ENCODE results near the gene SYP. TPM values are rescaled to one million over a fixed set of nuclear protein-coding genes. Genes with fewer than 3 reads are reported as not detected.

SYP gene
- total RNA-seq, 1 donor from 2014 or later, result 0.17 TPM

GRCh38 chrX:49204709-49205108 lies 4.7 kb upstream of the SYP start:
- TF ChIP-seq, protein P1, sequence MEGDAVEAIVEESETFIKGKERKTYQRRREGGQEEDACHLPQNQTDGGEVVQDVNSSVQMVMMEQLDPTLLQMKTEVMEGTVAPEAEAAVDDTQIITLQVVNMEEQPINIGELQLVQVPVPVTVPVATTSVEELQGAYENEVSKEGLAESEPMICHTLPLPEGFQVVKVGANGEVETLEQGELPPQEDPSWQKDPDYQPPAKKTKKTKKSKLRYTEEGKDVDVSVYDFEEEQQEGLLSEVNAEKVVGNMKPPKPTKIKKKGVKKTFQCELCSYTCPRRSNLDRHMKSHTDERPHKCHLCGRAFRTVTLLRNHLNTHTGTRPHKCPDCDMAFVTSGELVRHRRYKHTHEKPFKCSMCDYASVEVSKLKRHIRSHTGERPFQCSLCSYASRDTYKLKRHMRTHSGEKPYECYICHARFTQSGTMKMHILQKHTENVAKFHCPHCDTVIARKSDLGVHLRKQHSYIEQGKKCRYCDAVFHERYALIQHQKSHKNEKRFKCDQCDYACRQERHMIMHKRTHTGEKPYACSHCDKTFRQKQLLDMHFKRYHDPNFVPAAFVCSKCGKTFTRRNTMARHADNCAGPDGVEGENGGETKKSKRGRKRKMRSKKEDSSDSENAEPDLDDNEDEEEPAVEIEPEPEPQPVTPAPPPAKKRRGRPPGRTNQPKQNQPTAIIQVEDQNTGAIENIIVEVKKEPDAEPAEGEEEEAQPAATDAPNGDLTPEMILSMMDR (conservative IDR thresholded peaks at IDR 0.05; ENCODE audit: low read depth, low read length), result no peak
- DNase-seq (ENCODE audit: low read depth), result no peak
- H3K4me3 ChIP-seq (ENCODE audit: low read depth, low read length), result no peak overlapping the region

- TF ChIP-seq, protein P1 (conservative IDR thresholded peaks at IDR 0.05; ENCODE audit: low read depth, low read length), result no peak
- no peak overlapping the region for H3K4me3 ChIP-seq (ENCODE audit: low read depth, low read length)
- DNase-seq (ENCODE audit: low read depth), result no peak
Observed at GRCh38 chrX:49204017-49204416, 4.0 kb upstream of the SYP start.

DNA sequence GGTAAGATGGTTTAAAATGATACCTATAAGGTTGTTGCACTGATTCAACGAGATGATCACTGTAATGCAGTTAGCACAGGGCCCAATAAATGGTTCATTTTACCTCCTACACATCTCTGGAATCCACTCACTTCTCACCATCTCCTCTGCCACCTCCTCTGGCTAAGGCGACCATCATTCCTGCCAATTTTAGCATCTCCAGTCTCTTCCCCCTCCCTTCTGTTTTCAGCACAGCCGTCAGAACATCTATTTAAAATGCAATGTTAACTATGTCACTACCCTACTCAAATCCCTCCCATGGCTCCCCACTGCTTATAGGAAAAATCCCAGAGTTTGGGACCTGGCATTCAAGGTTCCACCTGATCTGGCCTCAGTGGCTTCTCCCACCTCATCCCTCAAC lies 3.5 kb upstream of the SYP start:
- DNase-seq (ENCODE audit: low read depth), result no peak
- TF ChIP-seq, protein P1 (conservative IDR thresholded peaks at IDR 0.05; ENCODE audit: low read depth, low read length), result no peak
- no peak overlapping the region for H3K4me3 ChIP-seq (ENCODE audit: low read depth, low read length)

- no peak overlapping the region for H3K4me3 ChIP-seq (ENCODE audit: low read depth, low read length)
- TF ChIP-seq, protein P1 (conservative IDR thresholded peaks at IDR 0.05; ENCODE audit: low read depth, low read length), result no peak
- no peak for DNase-seq (ENCODE audit: low read depth)
Observed at GRCh38 chrX:49202022-49202421, 2.0 kb upstream of the SYP start.

- H3K4me3 ChIP-seq (ENCODE audit: low read depth, low read length), result no peak overlapping the region
- TF ChIP-seq, protein P1 (conservative IDR thresholded peaks at IDR 0.05; ENCODE audit: low read depth, low read length), result no peak
- no peak for DNase-seq (ENCODE audit: low read depth)
Observed at GRCh38 chrX:49199315-49199595, 738 bp downstream of the SYP start.

DNA sequence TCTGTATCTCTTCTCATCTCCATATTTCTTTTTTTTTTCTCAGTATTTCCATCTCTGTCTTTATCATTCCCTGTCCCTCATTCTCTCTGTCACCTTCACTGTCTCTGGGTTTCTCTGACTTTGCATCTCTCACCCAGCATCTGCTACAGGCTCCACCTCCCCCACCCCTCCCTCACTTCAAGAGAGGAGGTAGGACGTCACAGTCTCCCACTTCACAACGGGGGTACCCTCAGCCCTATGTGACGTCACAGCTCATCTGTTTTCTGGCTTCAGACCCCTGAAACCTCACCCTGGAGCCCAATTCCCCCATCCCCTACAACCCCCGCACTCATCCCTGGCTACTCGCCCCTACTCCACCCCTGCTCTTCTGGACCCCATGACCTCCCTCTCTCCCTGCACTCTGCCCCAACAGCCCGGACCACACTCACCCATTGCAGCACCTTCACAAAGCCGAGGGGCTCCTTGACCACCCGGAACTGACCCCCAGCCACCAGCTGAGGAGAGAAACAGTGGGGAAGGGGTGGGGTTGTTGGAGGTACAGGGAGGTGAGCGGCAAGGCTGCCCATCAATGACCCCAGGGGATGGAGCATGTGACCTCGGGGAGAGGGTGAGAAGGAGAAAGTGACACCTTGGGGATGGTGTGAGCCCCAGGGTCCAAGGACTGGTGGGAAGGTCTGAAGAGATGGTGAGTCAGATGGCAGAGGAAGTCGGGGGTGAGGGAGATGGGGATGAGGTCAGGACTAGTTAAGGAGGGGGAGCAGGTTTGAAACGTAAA lies 1.3 kb downstream of the SYP start:
- TF ChIP-seq, protein P1 (conservative IDR thresholded peaks at IDR 0.05; ENCODE audit: low read depth, low read length), result no peak
- no peak for DNase-seq (ENCODE audit: low read depth)
- H3K4me3 ChIP-seq (ENCODE audit: low read depth, low read length), result no peak overlapping the region

- no peak for DNase-seq (ENCODE audit: low read depth)
- H3K4me3 ChIP-seq (ENCODE audit: low read depth, low read length), result no peak overlapping the region
- TF ChIP-seq, protein P1 (conservative IDR thresholded peaks at IDR 0.05; ENCODE audit: low read depth, low read length), result no peak
Observed at GRCh38 chrX:49197543-49198087, 2.4 kb downstream of the SYP start.

Measured in epithelial cell of proximal tubule (primary cell).